Iris pigment epithelial cell (primary cell): ENCODE results near the gene OMD.
A peak's percentile ranks its signal among the peaks of the same experiment; 100 is the strongest.
"Not testable (repeated sequence)": the region's sequence is repeated elsewhere in the genome, so short reads cannot be mapped to it uniquely, and the experiment has no call there.

Experiments used
- DNase-seq: peaks from one replicate; pipeline ENCODE4 v3.0.0-alpha.2; 2011; ENCODE audit warnings: low read depth

Gene OMD

GRCh38 chr9:92411157-92411556, 13.1 kb downstream of the OMD start:
- not testable (repeated sequence) for DNase-seq

- no peak for DNase-seq
These were observed 15.4 kb downstream of the OMD start for GRCh38 chr9:92408747-92409478.

- DNase-seq: no peak
These were observed 16.5 kb downstream of the OMD start for GRCh38 chr9:92407818-92408217.

- peak; percentile 60 for DNase-seq
These were observed 17.8 kb downstream of the OMD start for GRCh38 chr9:92406477-92406876.

- DNase-seq: no peak
These were observed 18.5 kb downstream of the OMD start for GRCh38 chr9:92405818-92406217.

- peak; percentile 55 for DNase-seq
These were observed 20.0 kb downstream of the OMD start, which contains the start of gene OGN for GRCh38 chr9:92404042-92404836. TSS of gene OGN (minus strand) at chr9:92404578. CDS start at chr9:92403407, 1,171 bp downstream.

GRCh38 chr9:92402826-92403745, 21.2 kb downstream of the OMD start:
- no peak for DNase-seq

GRCh38 chr9:92402360-92402759, 21.9 kb downstream of the OMD start:
- no peak for DNase-seq

GRCh38 chr9:92397853-92398252, 26.4 kb downstream of the OMD start:
- DNase-seq: no peak

- DNase-seq: no peak
These were observed 28.7 kb downstream of the OMD start for GRCh38 chr9:92395617-92396016.

GRCh38 chr9:92393686-92394085, 30.6 kb downstream of the OMD start:
- DNase-seq: no peak

- peak; percentile 26 for DNase-seq
These were observed 31.6 kb downstream of the OMD start for GRCh38 chr9:92392690-92393089.

GRCh38 chr9:92385953-92386352, 38.3 kb downstream of the OMD start:
- DNase-seq: no peak

GRCh38 chr9:92385477-92385876, 38.8 kb downstream of the OMD start:
- DNase-seq: no peak

- DNase-seq: peak; percentile 22
These were observed 39.3 kb downstream of the OMD start for GRCh38 chr9:92385001-92385400.

- DNase-seq: peak; percentile 53
These were observed 39.9 kb downstream of the OMD start for GRCh38 chr9:92384375-92384774.

GRCh38 chr9:92381775-92382174, 42.5 kb downstream of the OMD start:
- DNase-seq: no peak

GRCh38 chr9:92380603-92381002, 43.7 kb downstream of the OMD start:
- no peak for DNase-seq

- no peak for DNase-seq
These were observed 45.3 kb downstream of the OMD start for GRCh38 chr9:92378865-92379560.

GRCh38 chr9:92377876-92378275, 46.4 kb downstream of the OMD start:
- no peak for DNase-seq

- no peak for DNase-seq
These were observed 51.1 kb downstream of the OMD start for GRCh38 chr9:92373167-92373566.

GRCh38 chr9:92369075-92369474, 55.2 kb downstream of the OMD start:
- no peak for DNase-seq
